ENCODE results near the gene ZBTB7C.

GRCh38 chr18:48293954-48294898, 115.0 kb downstream of the ZBTB7C start:
- no peak for TF ChIP-seq POLR2A (IDR thresholded peaks at IDR 0.05; ENCODE audit: low read depth, low read length)
- TF ChIP-seq POLR2AphosphoS5 (IDR thresholded peaks at IDR 0.05; ENCODE audit: low read depth, low read length), result no peak

All from GM12891 (cell line).